ENCODE data around the gene CLVS2.

Gene CLVS2

GRCh38 chr6:122995921-122996793 lies at the start of gene CLVS2:
Gene CLVS2, plus strand, starts transcription at chr6:122996235. Its CDS starts 1,543 bp downstream, at chr6:122997778.
- DNase-seq (ENCODE audit: low read depth in 2 of 2): no peak

- DNase-seq (ENCODE audit: low read depth in 2 of 2): no peak
Measured at GRCh38 chr6:122947355-122947754, 48.7 kb upstream of the CLVS2 start.

- DNase-seq (ENCODE audit: low read depth in 2 of 2): no peak
Measured at GRCh38 chr6:122953766-122954165, 42.3 kb upstream of the CLVS2 start.

GRCh38 chr6:122956376-122956775 lies 39.7 kb upstream of the CLVS2 start:
- no peak for DNase-seq (ENCODE audit: low read depth in 2 of 2)

- DNase-seq (ENCODE audit: low read depth in 2 of 2): no peak
Measured at GRCh38 chr6:122962000-122962624, 33.9 kb upstream of the CLVS2 start.

- DNase-seq (ENCODE audit: low read depth in 2 of 2): no peak
Measured at GRCh38 chr6:122969999-122970533, 26.0 kb upstream of the CLVS2 start.

GRCh38 chr6:122977180-122977579 lies 18.9 kb upstream of the CLVS2 start:
- no peak for DNase-seq (ENCODE audit: low read depth in 2 of 2)

- no peak for DNase-seq (ENCODE audit: low read depth in 2 of 2)
Measured at GRCh38 chr6:122984393-122984792, 11.6 kb upstream of the CLVS2 start.

- DNase-seq (ENCODE audit: low read depth in 2 of 2): no peak
Measured at GRCh38 chr6:122994256-122994655, 1.8 kb upstream of the CLVS2 start.

- no peak for DNase-seq (ENCODE audit: low read depth in 2 of 2)
Measured at GRCh38 chr6:122996794-122997505, 915 bp downstream of the CLVS2 start.

GRCh38 chr6:122997541-122998150 lies 1.6 kb downstream of the CLVS2 start:
- DNase-seq (ENCODE audit: low read depth in 2 of 2): no peak

- no peak for DNase-seq (ENCODE audit: low read depth in 2 of 2)
Measured at GRCh38 chr6:122998403-122998975, 2.5 kb downstream of the CLVS2 start.

- DNase-seq (ENCODE audit: low read depth in 2 of 2): no peak
Measured at GRCh38 chr6:123000244-123000770, 4.3 kb downstream of the CLVS2 start.

GRCh38 chr6:123001540-123001939 lies 5.5 kb downstream of the CLVS2 start:
- no peak for DNase-seq (ENCODE audit: low read depth in 2 of 2)

GRCh38 chr6:123007885-123008284 lies 11.8 kb downstream of the CLVS2 start:
- no peak for DNase-seq (ENCODE audit: low read depth in 2 of 2)

GRCh38 chr6:123009059-123009458 lies 13.0 kb downstream of the CLVS2 start:
- DNase-seq (ENCODE audit: low read depth in 2 of 2): no peak

- no peak for DNase-seq (ENCODE audit: low read depth in 2 of 2)
Measured at GRCh38 chr6:123014835-123015234, 18.8 kb downstream of the CLVS2 start.

GRCh38 chr6:123016431-123017103 lies 20.5 kb downstream of the CLVS2 start:
- DNase-seq (ENCODE audit: low read depth in 2 of 2): no peak

GRCh38 chr6:123017104-123017682 lies 21.2 kb downstream of the CLVS2 start:
- DNase-seq (ENCODE audit: low read depth in 2 of 2): no peak

- DNase-seq (ENCODE audit: low read depth in 2 of 2): no peak
Measured at GRCh38 chr6:123022975-123023374, 26.9 kb downstream of the CLVS2 start.

Measured in stimulated activated CD8-positive, alpha-beta memory T cell treated with anti-CD3 and anti-CD28 coated beads, Interleukin-7, amount 100 ng/mL, for 1 hour (primary cell).